GM19452 (cell line): ENCODE data around the gene HECW1.
"Not testable (repeated sequence)": the region's sequence is repeated elsewhere in the genome, so short reads cannot be mapped to it uniquely, and the experiment has no call there.

Source experiments
- ATAC-seq: cut with Tn5 transposase; IDR thresholded peaks from one replicate; pipeline ENCODE4 v1.9.1; 2021; ENCODE audit not compliant: unreplicated experiment

The HECW1 gene

DNA sequence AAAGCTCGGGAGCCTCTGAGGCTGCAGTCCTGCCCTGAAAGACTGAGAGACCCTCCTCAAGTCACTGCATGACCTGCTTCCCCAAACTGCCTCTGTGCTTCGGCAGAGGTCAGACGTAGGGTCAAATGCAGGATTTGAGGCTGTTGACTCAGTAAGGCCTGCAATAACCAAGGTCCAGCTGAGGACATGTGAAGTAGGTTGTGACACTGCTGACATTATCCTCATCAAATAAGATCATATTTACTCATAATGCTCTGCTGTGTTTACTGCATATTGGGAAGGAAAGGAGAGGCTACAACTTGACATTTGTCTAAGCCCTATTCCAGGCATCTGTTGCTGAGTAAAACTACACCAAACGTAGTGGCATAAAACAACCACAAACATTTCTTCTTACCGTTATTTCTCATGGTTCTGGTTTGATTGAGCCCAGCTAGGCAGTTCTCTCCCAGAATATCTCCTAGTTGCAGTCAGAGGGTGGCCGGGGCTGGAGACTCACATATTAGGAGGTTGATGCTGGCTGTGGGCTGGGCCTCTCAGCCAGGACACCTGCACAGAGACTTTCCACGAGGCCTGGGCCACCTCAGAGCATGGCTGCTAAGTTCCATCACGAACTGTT, 348.4 kb downstream of the HECW1 start:
- no peak for ATAC-seq

DNA sequence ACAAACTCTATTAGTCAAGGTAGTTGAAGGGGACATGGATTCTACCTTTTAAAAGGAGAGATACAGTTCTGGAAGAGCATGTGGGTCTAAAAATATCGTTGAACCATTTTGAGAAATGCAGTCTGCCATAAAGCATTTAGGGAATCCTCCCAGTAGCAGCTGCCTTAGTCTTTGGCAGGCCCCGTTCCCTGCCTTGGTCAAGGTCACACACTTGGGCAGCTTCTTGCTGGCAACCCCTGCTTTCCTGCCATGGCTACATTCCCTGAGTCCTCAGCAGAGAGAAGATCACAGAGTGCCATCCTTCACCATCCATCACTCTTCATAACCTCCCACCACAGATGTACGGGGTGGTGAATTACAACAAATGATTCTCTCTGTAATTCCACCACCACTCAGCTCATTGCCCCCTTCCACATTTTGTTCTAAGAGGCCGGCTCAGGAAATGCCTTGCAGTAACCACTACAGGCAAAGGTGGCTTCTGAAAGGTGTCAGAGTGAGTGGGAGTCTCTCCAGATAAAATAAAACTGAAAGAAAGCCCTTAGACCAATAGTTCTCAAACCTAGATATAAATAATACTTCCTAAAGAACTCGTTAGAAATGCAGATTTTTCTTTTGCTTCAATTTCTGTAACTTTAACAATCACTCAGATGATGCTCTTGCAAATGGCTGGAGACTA, 349.0 kb downstream of the HECW1 start:
- no peak for ATAC-seq

DNA sequence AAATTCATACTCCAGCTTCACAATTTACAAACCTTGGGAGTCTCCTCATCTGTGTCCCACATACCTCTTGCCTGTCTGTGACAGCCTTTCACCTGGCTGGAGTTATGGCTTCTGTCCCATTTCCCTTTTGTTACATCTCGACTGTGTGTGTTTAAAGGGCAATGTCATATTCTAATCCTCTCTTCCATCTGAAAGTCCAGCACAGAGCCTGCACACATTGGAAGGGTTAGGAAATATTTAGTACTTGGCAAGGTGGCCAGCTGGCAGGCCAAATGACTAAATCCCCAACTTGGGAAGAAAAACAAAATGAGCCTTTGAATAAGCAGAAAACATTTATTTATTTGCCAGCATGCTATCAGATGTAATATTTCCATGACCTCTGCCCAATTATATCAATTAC, 350.4 kb downstream of the HECW1 start:
- ATAC-seq: no peak

DNA sequence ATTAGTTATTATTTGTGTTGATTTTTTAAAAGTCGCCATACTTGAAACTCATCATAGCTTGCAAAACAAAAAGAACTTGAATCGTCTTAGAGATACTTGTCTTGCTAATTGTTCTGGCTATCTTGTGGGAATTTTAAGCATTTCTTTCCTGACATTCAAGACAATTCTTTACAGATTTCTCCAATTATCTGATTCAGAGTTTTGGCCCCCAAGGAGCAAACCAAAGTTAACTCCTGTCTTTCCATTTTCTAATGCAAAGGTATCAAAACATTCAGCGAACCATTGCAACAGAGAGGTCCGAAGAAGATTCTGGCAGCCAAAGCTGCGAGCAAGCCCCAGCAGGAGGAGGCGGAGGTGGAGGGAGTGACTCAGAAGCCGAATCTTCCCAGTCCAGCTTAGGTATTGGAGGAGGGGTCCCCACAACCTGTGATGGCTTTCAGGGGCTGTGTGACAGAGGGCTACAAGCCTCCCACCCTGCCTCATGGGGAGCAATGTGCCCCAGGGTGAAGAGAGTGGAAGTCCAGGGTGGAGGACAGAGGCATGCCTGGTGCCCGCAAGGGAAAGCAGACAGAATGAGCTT, 351.0 kb downstream of the HECW1 start:
- no peak for ATAC-seq

DNA sequence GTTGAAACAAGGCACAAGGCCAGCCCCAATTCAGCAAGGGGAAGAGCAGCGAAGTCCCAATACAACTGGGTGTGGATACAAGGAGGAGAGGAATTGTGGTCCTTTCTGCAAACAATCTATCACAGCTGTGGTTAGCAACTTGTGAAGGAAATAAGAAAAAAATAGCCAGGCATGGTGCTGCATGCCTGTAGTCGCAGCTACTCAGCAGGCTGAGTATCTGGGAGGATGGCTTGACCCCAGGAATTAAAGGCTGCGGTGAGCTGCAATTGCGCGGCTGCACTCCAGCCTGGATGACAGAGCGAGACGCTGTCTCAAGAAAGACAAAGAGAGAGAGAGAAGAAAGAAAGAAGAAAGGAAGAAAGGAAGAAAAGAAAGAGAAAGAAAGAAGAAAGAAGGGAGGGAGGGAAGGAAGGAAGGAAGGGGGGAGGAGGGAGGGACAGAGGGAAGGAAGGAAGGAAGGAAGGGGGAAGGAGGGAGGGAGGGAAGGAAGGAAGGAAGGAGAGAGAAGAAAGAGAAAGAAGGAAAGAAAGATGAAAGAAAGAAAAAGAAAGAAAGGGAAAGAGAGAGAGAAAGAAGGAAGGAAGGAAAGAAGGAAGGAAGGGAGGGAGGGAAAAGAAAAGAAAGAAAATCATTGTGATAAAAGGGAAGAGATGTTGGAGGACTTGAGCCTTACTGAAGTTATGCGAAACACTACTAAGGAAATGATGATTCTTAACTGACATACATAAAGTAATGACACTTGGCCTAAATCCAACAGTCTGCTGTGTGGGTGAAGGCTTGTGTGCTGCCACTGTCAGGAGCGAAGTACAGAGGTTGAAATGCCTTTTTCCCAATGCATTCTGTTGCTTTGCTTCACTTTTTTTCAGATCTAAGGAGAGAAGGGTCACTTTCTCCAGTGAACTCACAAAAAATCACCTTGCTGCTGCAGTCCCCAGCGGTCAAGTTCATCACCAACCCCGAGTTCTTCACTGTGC, 353.4 kb downstream of the HECW1 start:
- ATAC-seq: no peak

DNA sequence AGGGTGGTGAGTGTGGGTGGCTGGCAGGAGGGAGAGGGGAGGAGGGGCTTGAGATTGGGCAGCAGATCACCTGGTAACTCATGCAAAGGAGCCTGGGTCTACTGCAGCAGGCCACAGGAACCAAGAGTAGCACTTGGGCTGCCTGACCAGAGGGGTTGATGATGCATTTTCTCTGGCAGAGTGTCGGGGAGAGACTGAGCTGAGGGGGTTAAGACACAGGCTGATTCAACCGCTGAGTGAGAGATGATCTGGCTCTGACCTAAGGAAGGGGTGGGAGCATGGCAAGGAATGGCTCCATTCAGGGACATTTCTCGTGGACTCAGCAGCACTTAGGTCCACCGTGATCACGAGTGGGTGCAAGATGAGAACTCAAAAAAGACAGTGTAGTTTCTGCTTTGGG, 355.0 kb downstream of the HECW1 start:
- ATAC-seq: no peak

DNA sequence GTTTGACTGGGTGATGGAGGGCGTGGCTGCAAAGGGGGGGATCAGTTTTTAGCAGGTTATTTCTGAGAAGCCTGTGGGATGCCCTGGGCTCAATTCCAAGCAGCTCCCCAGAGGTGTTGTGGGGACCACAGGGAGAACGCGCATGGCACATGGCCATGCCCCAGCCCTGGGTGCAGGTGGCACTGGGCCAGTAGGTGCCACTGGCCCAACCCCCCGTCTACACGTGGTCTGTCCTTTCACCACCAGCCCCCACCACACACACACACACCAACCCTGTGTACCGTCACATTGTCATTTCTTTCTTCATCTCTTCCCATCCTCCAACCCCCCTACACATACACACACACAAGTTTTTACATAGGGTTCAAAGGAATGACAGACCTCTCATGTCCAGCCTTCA, 355.4 kb downstream of the HECW1 start:
- no peak for ATAC-seq

DNA sequence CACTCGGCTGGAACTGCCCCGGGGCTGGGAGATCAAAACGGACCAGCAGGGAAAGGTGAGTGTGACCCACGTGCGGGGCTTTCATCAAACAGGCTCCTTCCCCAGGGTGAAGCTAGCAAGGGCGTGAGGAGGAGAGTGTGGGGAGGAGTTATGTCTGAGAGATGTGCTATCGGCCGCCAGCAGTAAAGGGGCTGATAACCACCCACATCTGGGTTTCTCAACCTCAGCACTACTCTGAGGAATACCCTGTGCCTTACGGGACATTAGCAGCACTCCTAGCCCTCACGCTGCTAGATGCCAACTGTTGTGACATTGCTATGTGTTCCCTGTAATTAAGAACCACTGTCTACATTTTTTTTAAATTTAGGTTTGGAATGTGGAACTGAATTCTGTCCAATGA, 356.6 kb downstream of the HECW1 start:
- no peak for ATAC-seq

DNA sequence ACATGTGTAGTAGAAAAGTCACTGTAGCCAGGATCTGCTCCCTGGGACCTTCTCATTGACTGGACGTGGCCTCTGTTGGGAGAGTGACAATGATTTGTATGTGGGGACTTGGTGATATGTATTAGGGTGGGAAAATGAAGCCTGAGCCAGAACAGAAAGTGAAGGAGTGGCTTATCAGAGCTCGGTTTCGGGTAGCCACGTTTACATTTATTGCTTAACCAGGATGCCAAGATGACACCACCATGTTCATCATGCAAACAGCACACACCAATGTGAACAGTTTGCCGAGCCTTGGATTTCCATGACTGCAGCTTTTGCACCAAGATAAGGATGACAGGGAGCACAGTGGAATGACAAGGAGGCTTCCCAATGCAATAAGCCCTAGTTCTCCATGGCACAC, 357.7 kb downstream of the HECW1 start:
- no peak for ATAC-seq

DNA sequence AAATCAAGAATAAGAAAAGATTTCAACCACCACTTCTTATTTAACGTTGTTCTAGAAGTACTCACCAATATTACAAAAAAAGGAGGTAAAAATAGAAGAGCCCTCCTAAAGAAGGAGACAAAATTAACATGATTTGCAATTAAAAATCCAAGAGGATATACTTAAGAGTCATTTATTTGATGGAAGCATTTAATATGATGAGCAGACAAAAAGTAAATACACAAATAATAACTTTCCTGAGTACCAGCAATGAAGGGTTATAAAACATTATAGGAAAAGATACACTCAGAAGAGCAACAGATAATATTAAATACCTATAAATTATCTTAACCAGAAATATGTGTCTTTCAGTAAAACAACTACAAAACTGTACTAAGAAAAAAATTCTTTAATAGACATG, 363.5 kb downstream of the HECW1 start:
- no peak for ATAC-seq

DNA sequence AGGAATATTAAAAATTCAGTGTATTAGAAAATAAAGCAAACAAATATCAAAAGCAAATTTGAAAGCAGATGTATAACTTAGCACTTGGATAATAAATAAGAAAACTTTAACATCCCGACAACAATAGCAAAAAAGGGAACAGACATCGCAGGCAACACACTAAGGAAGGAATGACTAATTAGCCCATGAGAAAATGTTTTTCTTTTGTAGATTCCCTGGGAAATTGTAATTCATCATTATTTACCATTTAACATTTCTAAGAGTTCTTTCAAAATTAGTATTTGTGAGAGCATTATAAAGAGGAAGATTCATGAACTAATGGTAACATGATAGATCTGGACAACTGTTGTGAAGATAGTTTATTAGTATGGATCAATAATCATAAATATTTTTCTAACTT, 364.4 kb downstream of the HECW1 start:
- ATAC-seq: no peak

DNA sequence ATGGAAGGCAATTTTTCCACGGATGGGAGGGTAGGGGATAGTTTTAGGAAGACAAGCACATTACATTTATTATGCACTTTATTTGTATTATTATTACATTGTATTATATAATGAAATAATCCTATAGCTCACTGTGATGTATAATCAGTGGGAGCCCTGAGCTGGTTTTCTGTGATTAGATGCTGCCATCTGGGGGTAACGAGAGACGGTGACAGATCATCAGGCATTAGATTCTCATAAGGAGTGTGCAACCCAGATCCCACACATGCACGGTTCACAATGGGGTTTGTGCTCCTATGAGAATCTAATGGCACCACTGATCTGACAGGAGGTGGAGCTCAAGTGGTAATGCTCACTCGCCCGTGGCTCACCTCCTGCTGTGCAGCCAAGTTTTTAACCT, 366.6 kb downstream of the HECW1 start:
- no peak for ATAC-seq

DNA sequence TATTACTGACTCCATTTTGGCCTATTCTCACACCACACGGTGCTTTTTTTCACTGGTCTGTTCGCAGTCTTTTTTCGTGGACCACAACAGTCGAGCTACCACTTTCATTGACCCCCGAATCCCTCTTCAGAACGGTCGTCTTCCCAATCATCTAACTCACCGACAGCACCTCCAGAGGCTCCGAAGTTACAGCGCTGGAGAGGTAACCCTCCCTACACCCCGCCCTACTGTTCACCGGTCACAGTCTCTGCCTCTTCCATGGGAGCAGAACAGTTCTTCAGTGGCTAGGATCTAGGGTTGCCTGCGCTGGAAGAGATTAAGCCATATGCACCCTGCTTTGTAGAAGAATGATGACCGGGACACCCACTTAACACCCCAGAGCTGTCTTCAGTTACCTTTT, 367.1 kb downstream of the HECW1 start:
- no peak for ATAC-seq

DNA sequence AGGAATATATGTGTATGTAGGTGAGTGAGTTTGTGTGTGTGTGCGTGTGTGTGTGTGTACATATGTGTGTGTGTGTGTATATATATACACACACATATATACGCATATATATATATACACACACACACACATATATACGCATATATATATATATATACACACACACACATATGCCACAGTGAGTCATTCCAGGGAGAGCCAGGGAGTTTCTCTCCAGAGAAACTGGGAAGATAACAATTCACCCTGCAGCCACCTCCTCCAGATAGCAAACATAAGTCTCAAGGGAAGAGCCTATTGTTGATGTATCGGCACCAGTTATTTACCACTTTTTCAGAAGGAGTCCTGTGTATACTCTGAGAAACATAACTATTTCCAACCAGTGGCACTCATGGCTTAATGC, 368.1 kb downstream of the HECW1 start:
- no peak for ATAC-seq

DNA sequence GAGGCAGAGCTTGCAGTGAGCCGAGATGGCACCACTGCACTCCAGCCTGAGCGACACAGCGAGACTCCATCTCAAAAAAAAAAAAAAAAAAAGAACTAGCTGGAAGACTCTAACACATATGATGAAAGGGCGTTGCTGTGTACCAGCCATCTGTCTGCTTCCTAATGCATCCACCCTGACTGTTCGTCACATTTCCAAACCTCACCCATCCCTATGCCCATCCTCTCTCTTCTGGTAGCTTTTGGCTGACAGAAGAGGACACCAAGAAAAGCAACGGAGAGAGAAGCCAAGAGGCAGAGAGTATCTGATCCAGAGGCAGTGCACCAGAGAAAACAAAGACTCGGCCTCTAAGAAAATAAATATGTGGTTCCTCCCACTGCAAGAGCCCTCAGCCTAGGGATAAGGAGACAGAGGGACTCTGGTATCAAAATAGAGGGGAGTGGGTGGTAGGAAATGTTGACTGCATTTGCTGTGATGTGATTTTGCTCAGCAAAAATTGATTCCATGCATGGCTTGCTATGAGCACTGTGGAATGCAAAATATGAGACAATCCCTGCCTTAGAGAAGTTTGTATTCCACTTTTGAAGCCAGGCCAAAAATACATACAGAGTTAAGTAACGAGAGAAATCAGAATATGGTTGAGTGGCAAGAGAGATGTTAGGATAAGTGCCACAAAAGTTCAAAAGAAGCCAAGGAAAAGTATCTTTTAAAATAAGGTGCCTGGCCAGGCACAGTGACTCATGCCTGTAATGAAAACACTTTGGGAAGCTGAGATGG, 369.6 kb downstream of the HECW1 start:
- no peak for ATAC-seq

DNA sequence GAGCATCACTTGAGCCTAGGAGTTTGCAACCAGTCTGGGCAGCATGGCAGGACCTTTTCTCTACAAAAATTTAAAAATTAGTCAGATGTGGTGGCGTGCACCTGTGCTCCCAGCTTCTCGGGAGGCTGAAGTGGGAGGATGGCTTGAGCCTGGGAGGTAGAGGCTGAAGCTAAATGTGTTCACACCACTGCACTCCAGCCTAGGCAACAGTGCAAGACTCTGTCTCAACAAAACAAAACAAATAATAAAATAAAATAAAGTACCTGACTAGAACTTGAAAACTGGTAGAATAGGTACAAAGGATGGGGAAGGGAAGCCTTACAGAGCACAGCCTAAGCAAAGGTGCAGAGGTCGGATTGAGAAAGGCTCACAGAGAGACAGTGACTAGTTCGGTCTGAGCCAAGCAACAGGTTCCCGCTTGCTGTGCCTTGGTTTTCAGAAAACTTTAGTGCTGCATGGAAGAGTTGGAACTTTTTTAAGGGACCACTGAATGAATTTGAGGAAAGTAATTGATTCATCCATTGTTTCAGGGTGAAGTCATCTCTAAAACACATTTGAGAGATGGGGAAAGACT, 370.3 kb downstream of the HECW1 start:
- no peak for ATAC-seq

DNA sequence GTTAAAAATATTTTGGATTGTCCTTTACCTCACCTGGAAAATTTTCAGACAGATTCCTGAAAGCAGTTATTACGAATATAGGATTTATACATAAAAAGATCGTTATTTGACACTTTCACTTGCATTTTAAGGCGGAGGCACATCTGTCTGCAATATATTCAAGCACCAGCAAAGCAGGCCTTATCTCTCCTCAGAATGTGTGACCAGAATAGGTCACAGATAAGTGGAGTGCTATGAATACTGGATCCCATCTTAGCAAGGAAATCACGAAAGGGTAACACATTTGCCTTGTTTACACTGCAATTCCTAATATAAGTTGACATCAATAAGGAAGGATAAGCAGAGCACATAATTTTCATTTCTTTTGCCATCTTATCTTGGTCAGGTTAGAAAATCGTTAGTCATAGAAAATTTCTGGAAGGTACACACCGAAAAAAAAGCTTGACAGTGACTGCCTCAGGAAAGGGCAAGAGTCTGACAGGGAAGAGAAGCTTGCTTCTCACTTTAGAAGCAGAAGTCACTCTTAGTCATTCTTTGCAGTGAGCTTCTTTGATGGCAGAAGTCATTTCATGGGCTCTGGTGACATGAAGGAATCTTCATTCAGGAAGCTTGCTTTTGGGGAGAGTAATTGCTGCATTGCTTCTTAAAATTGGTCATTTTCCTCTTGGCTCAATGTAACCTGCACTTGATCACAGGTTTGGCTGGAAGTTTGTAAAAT, 372.4 kb downstream of the HECW1 start:
- no peak for ATAC-seq

DNA sequence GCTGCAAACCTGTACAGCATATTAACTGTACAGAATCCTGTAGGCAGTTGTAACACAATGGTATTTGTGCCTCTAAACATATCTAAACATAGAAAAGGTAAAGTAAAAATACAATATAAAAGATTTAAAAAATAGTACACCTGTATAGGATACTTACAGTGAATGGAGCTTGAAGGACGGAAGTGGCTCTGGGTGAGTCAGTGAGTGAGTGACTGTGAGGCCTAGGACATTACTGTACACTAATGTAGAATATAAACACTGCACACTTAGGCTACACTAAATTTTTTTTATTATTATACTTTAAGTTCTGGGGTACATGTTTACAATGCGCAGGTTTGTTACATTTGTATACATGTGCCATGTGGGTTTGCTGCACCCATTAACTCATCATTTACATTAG, 373.1 kb downstream of the HECW1 start:
- ATAC-seq: no peak

DNA sequence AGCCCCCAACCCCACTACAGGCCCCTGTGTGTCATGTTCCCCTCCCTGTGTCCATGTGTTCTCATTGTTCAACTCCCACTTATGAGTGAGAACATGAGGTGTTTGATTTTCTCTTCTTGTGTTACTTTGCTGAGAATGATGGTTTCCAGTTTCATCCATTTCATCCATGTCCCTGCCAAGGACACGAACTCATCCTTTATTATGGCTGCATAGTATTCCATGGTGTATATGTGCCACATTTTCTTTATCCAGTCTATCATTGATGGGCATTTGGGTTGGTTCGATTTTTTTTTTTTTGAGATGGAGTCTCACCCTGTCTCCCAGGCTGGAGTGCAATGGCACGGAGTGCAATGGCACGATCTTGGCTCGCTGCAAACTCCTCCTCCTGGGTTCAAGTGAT, 373.6 kb downstream of the HECW1 start:
- not testable (repeated sequence) for ATAC-seq

DNA sequence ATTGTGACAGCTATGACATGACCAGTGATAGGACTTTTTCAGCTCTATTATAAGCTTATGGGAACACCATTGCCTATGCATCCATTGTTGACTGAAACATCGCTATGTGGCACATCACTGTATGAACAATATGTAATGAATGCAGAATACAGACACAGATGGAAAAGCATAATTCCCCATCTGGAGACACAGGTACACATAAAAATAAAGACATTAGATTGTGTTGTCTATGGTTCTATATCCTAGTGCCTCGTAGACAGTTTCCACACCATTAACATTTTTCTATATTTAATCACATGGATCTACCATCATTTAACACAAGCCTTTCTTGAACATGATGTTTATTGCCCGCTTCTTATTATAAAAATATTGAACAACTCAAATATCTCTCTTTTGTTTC, 374.2 kb downstream of the HECW1 start:
- ATAC-seq: no peak
